ENCODE results near the gene PRPH. TPM values are rescaled to one million over a fixed set of nuclear protein-coding genes. Genes with fewer than 3 reads are reported as not detected.

PRPH gene
- total and polyA plus RNA-seq, 2 donors (not counting 1 experiment from before 2014, with no cell fraction given) = not detected

DNA sequence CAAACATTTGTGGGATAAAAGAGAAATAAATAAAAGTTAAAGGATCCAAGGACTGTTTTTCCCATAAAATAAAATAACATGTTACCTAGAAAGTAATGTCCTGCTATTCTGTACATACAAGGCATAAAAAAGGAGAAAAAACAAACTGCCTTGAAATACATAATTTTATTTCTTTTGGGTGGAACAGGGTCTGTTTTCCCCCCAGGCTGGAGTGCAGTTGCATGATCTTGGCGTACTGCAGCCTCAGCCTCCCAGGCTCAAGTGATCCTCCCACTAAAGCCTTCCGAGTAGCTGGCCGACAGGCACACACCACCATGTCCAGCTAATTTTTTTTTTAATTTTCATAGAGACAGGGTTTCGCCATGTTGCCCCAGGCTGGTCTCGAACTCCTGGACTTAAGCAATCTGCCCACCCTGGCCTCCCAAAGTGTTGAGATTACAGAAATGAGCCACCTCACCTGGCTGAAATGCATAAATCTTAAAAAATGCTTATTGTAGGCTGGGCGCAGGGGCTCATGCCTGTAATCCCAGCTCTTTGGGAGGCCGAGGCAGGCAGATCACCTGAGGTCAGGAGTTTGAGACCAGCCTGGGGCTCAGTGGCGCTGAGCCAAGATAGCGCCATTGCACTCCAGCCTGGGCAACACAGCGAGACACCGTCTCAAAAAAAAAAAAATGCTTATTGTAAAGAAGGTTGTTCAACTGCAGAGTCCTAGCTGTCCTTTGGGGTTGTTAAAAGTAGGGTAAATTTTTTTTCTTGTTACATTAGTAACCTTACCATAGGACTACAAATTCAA lies 34.2 kb upstream of the PRPH start:
- no peak overlapping the region for H3K27ac Mint-ChIP-seq
- Histone ChIP-seq H3K9ac (ENCODE audit: low read length) (no peak overlapping the region), H3K4me2 (replicated peaks; ENCODE audit: low read depth, low read length, poor library complexity, severe bottlenecking) (no peak overlapping the region), H4K20me1 (ENCODE audit: control insufficient read depth, insufficient read depth, low read length, poor library complexity, severe bottlenecking) (no peaks in the 10 kb centered on the region), H3K27ac (ENCODE audit: low read length in 2 of 2) (no peak overlapping the region), H3K27me3 (replicated peaks in 1 of 4; ENCODE audit: control extremely low read depth in 1 of 4, control insufficient read depth in 3 of 4, insufficient read depth in 4 of 4, low read length in 3 of 4) (no peaks in the 10 kb centered on the region), H3K4me1 (ENCODE audit: control insufficient read depth in 2 of 2, insufficient read depth in 2 of 2, low read length in 2 of 2) (peaks cover 3 to 10% of the 10 kb centered on the region in 2 donors), H3K79me2 (ENCODE audit: control insufficient read depth, insufficient read depth, low read length) (peaks cover 11% of the 10 kb centered on the region), H3K4me3 (ENCODE audit: control extremely low read depth in 1 of 5, extremely low read depth in 1 of 5, insufficient read depth in 1 of 5, low read depth in 2 of 5, low read length in 4 of 5) (no peak overlapping the region), H3K36me3 (replicated peaks in 1 of 2; ENCODE audit: control extremely low read depth in 1 of 2, control insufficient read depth in 1 of 2, extremely low read depth in 1 of 2, insufficient read depth in 2 of 2, low read length in 1 of 2) (no peaks in the 10 kb centered on the region), H3K9me3 (ENCODE audit: control extremely low read depth in 1 of 3, control insufficient read depth in 2 of 3, insufficient read depth in 1 of 3, low read length in 2 of 3) (no peaks in the 10 kb centered on the region), H2AFZ (ENCODE audit: insufficient read depth, low read depth, low read length, poor library complexity, severe bottlenecking) (no peak overlapping the region)
- intact Hi-C loops (cut with micrococcal nuclease) = no loop called here
- ChIA-PET POLR2A (no interaction called here), CTCF (interaction anchor here (0.7 to 1.2 kb wide), 3 partner anchors 17 to 276 kb away, joined by 3 to 6 read pairs (median 3); no protein-coding TSS in a partner anchor)
- no peaks in the 10 kb centered on the region for H3K27me3 Mint-ChIP-seq
- no peaks in the 10 kb centered on the region for H3K9me3 Mint-ChIP-seq (ENCODE audit: insufficient read depth)
- peaks cover 13% of the 10 kb centered on the region for H3K4me1 Mint-ChIP-seq
- WGBS (ENCODE audit: insufficient coverage) = 100% methylated on average over 4 of the region's 11 CpGs
- H3K4me3 Mint-ChIP-seq = no peak overlapping the region
- TF ChIP-seq EZH2 (IDR thresholded peaks at IDR 0.05; ENCODE audit: borderline replicate concordance, insufficient read depth, low read depth, low read length, poor library complexity, severe bottlenecking) = no peak
- TF ChIP-seq, protein P1, sequence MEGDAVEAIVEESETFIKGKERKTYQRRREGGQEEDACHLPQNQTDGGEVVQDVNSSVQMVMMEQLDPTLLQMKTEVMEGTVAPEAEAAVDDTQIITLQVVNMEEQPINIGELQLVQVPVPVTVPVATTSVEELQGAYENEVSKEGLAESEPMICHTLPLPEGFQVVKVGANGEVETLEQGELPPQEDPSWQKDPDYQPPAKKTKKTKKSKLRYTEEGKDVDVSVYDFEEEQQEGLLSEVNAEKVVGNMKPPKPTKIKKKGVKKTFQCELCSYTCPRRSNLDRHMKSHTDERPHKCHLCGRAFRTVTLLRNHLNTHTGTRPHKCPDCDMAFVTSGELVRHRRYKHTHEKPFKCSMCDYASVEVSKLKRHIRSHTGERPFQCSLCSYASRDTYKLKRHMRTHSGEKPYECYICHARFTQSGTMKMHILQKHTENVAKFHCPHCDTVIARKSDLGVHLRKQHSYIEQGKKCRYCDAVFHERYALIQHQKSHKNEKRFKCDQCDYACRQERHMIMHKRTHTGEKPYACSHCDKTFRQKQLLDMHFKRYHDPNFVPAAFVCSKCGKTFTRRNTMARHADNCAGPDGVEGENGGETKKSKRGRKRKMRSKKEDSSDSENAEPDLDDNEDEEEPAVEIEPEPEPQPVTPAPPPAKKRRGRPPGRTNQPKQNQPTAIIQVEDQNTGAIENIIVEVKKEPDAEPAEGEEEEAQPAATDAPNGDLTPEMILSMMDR (IDR thresholded peaks at IDR 0.05) = no peak
- DNase-seq = no peak
- ATAC-seq (ENCODE audit: low read depth) = no peak

DNA sequence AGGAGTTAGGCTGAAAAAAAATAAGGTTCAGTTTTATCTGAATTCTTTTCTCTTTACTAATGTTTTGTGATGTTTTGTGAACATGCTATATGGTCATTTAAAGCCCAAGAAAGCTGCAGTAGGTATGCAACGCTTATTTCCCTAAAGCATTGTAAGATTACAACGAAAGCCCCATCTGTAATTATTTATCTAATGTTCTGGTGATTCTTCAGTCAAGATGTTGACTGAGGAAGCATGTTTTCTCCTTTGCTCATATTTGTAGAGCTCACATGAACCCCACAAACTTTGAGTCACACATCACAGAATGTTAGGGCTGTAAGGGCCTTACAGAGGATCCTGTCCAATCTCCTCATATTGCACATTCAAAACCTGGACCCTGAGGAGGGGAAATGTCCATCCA lies 33.2 kb upstream of the PRPH start:
- DNase-seq (no peak), ATAC-seq (ENCODE audit: low read depth) (no peak)
- no peaks in the 10 kb centered on the region for H3K36me3 ChIP-seq (replicated peaks in 1 of 2; ENCODE audit: control extremely low read depth in 1 of 2, control insufficient read depth in 1 of 2, extremely low read depth in 1 of 2, insufficient read depth in 2 of 2, low read length in 1 of 2)
- Mint-ChIP-seq H3K27ac (no peak overlapping the region), H3K4me3 (no peak overlapping the region), H3K9me3 (ENCODE audit: insufficient read depth) (no peaks in the 10 kb centered on the region), H3K4me1 (peaks cover 15% of the 10 kb centered on the region), H3K27me3 (no peaks in the 10 kb centered on the region)
- WGBS (ENCODE audit: insufficient coverage) = no CpG with 5 or more reads among the region's 2 CpGs
- H3K9me3 ChIP-seq (ENCODE audit: control extremely low read depth in 1 of 3, control insufficient read depth in 2 of 3, insufficient read depth in 1 of 3, low read length in 2 of 3) = no peaks in the 10 kb centered on the region
- H3K27me3 ChIP-seq (replicated peaks in 1 of 4; ENCODE audit: control extremely low read depth in 1 of 4, control insufficient read depth in 3 of 4, insufficient read depth in 4 of 4, low read length in 3 of 4) = no peaks in the 10 kb centered on the region
- peaks cover 4 to 12% of the 10 kb centered on the region in 2 donors for H3K4me1 ChIP-seq (ENCODE audit: control insufficient read depth in 2 of 2, insufficient read depth in 2 of 2, low read length in 2 of 2)
- no peak overlapping the region for H3K4me3 ChIP-seq (ENCODE audit: control extremely low read depth in 1 of 5, extremely low read depth in 1 of 5, insufficient read depth in 1 of 5, low read depth in 2 of 5, low read length in 4 of 5)
- intact Hi-C loops (cut with micrococcal nuclease) = no loop called here
- H3K4me2 ChIP-seq (replicated peaks; ENCODE audit: low read depth, low read length, poor library complexity, severe bottlenecking) = no peak overlapping the region
- POLR2A ChIA-PET = no interaction called here
- TF ChIP-seq, protein P1 (IDR thresholded peaks at IDR 0.05) = no peak
- H3K27ac ChIP-seq (ENCODE audit: low read length in 2 of 2) = no peak overlapping the region
- peaks cover 21% of the 10 kb centered on the region for H3K79me2 ChIP-seq (ENCODE audit: control insufficient read depth, insufficient read depth, low read length)
- CTCF ChIA-PET = interaction anchor here (0.7 kb wide), 1 partner anchor 277 kb away, joined by 3 read pairs; no protein-coding TSS in a partner anchor
- no peaks in the 10 kb centered on the region for H4K20me1 ChIP-seq (ENCODE audit: control insufficient read depth, insufficient read depth, low read length, poor library complexity, severe bottlenecking)
- no peak overlapping the region for H2AFZ ChIP-seq (ENCODE audit: insufficient read depth, low read depth, low read length, poor library complexity, severe bottlenecking)
- H3K9ac ChIP-seq (ENCODE audit: low read length) = no peak overlapping the region
